ENCODE results near the gene PPP1R15A.

Gene PPP1R15A

GRCh38 chr19:48872182-48872883, at the start of gene PPP1R15A:
TSS of gene PPP1R15A (plus strand) at chr19:48872421. CDS start at chr19:48873234, 813 bp downstream.
- peak within 1 kb of the TSS; percentile 100 for H3K4me3 ChIP-seq (ENCODE audit: low read depth, low read length)
- DNase-seq (ENCODE audit: low read depth) = peak; percentile 99
- TF ChIP-seq CTCF (conservative IDR thresholded peaks at IDR 0.05; ENCODE audit: low read depth, low read length) = no peak

DNA sequence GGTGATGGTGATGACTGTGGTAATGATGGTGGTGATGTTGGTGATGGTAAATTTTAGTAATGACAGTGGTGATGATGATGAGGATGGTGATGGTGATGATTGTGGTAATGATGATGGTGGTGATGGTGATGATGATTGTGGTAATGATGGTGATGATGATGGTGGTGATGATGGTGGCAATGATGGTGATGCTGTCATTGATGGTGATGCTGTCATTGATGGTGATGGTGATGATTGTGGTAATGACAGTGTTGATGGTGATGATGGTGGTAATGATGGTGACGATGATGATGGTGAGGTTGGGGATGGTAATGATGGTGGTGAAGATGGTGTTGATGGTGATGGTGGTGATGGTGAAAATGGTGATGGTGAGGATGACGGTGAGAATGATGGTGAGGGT, 49.7 kb upstream of the PPP1R15A start:
- no peak for DNase-seq (ENCODE audit: low read depth)
- TF ChIP-seq CTCF (conservative IDR thresholded peaks at IDR 0.05; ENCODE audit: low read depth, low read length) = no peak
- no peak overlapping the region for H3K4me3 ChIP-seq (ENCODE audit: low read depth, low read length)

GRCh38 chr19:48826606-48827020, 45.6 kb upstream of the PPP1R15A start:
- DNase-seq (ENCODE audit: low read depth) = no peak
- peak; percentile 32 for TF ChIP-seq CTCF (conservative IDR thresholded peaks at IDR 0.05; ENCODE audit: low read depth, low read length)
- H3K4me3 ChIP-seq (ENCODE audit: low read depth, low read length) = no peak overlapping the region

- no peak for TF ChIP-seq CTCF (conservative IDR thresholded peaks at IDR 0.05; ENCODE audit: low read depth, low read length)
- no peak for DNase-seq (ENCODE audit: low read depth)
These were observed 42.1 kb upstream of the PPP1R15A start for GRCh38 chr19:48830088-48830487.

DNA sequence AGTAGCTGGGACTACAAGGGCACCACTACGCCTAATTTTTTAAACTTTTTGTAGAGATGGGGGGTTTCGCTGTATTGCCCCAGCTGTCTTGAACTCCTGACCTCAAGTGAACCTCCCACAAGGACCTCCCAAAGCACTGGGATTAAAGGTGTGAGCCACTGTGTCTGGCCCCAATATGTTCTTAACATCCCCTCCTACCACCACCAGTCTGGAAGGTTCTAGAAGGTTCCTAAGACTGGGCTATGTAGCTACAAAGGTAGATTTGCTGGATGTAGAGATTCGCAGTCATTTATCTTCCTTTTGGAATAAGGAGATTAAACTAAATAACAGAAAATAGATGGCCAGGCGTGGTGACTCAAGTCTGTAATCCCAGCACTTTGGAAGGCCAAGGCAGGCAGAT, 41.3 kb upstream of the PPP1R15A start:
- no peak for DNase-seq (ENCODE audit: low read depth)
- no peak for TF ChIP-seq CTCF (conservative IDR thresholded peaks at IDR 0.05; ENCODE audit: low read depth, low read length)
- H3K4me3 ChIP-seq (ENCODE audit: low read depth, low read length) = no peak overlapping the region

More at GRCh38 chr19:48830088-48830487, 42.1 kb upstream of the PPP1R15A start:
- no peak overlapping the region for H3K4me3 ChIP-seq (ENCODE audit: low read depth, low read length)

GRCh38 chr19:48833049-48833448, 39.2 kb upstream of the PPP1R15A start:
- H3K4me3 ChIP-seq (ENCODE audit: low read depth, low read length) = no peak overlapping the region
- no peak for DNase-seq (ENCODE audit: low read depth)
- no peak for TF ChIP-seq CTCF (conservative IDR thresholded peaks at IDR 0.05; ENCODE audit: low read depth, low read length)

- no peak for DNase-seq (ENCODE audit: low read depth)
- no peak overlapping the region for H3K4me3 ChIP-seq (ENCODE audit: low read depth, low read length)
- TF ChIP-seq CTCF (conservative IDR thresholded peaks at IDR 0.05; ENCODE audit: low read depth, low read length) = no peak
These were observed 38.2 kb upstream of the PPP1R15A start for GRCh38 chr19:48833977-48834376.
